GM12872 (cell line): ENCODE results near the gene AARSD1.
A peak's percentile ranks its signal among the peaks of the same experiment; 100 is the strongest.

ENCODE experiments used
- TF ChIP-seq, protein P1 (sequence below): IDR thresholded peaks from 3 replicates; pipeline ENCODE4 v1.5.1; 2011; ENCODE audit warnings: low read depth, mild to moderate bottlenecking, low read length, moderate library complexity; ENCODE audit not compliant: insufficient read depth

AARSD1 gene

DNA sequence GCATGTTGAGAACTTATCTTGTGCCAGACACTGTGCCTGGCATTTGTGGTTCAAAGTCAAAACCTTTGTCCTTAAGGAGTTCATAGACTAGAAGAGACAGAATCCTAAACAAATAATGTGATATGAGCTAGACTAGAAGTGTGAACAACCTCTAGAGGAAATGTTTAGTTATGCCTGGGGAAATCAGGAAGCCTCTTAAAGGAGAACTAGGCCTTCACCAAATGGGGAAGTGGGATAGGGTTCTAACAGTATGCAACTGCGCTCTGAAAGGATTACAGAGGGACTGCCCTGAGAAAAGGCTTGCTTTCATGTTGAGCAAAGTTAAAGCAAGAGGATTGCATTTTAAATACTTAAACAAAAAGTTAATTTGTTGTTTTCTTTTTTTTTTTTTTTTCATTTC is 21.0 kb upstream of the AARSD1 start:
- TF ChIP-seq, protein P1, sequence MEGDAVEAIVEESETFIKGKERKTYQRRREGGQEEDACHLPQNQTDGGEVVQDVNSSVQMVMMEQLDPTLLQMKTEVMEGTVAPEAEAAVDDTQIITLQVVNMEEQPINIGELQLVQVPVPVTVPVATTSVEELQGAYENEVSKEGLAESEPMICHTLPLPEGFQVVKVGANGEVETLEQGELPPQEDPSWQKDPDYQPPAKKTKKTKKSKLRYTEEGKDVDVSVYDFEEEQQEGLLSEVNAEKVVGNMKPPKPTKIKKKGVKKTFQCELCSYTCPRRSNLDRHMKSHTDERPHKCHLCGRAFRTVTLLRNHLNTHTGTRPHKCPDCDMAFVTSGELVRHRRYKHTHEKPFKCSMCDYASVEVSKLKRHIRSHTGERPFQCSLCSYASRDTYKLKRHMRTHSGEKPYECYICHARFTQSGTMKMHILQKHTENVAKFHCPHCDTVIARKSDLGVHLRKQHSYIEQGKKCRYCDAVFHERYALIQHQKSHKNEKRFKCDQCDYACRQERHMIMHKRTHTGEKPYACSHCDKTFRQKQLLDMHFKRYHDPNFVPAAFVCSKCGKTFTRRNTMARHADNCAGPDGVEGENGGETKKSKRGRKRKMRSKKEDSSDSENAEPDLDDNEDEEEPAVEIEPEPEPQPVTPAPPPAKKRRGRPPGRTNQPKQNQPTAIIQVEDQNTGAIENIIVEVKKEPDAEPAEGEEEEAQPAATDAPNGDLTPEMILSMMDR, result no peak

DNA sequence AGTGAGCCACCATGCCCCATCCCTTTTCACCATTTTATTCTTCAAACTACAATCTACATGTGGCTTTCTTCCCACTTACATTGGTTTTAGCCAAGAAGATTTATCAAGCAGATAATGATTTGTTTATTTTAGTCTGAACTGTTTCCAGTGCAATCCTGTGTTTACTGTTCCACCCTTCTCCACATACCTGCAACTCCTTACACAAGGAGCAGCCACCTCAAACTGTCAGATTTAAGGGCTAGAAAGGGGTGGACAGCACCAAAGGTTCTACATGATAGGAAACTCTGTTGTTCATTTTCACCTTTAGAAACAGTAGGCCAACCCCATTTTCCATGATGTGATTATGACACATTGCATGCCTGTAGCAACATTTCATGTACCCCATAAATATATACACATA is 18.0 kb upstream of the AARSD1 start:
- TF ChIP-seq, protein P1, result no peak

DNA sequence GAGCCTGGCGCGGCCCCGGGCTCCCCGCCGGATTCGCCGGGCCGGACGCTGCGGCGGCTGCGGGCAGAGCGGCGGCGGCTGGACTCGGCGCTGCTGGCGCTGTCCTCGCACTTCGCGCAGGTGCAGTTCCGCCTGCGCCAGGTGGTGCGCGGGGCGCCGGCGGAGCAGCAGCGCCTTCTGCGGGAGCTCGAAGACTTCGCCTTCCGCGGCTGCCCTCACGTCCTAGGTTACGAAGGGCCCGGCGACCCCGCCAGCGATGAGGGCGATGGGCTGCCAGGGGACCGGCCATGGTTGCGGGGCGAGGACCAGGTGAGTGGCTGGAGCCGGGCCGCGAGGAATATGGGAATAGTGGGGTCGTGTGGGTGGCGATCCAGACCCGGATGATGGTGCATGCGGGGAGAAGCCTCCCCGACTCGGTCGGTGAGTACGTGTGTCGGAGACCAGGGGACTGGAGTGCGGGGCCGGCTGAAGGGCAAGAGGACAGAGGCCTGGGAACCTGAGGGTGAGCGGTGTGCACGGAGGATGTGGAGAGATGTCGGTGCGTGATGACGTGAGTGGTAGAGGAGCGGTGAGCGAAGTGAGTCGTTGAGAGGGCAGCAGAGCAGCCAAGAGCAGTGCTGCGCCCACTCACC is 16.6 kb upstream of the AARSD1 start:
- TF ChIP-seq, protein P1, result peak; percentile 27; the same call in 2 of the 3 replicates

DNA sequence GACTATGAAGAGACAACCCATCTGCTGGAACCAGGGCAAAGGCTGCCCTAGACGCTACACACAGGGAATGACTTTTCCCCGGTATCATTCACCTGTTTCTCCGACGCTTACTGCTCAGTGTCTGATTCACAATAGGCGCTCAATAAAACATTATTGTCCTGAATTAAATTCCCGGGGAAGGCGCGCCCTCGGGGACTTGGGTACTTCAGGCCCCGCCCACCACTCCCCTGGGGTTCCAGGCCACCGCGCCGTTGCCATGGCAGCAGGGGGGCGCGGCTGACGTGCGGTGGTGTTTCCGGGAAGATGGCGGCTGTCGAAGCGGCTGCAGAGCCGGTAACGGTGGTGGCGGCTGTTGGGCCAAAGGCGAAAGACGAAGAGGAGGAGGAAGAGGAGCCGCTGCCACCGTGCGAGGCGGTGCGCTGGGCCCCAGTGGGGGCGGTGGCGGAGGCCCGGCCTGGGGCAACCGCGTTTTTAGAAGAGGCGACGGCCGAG is 16.1 kb upstream of the AARSD1 start, which contains the start of gene RUNDC1:
Gene RUNDC1, plus strand, starts transcription at position 292 of the 492 bp plus-strand sequence. Its CDS starts 12 bp downstream, at position 304.
- TF ChIP-seq, protein P1, result no peak

DNA sequence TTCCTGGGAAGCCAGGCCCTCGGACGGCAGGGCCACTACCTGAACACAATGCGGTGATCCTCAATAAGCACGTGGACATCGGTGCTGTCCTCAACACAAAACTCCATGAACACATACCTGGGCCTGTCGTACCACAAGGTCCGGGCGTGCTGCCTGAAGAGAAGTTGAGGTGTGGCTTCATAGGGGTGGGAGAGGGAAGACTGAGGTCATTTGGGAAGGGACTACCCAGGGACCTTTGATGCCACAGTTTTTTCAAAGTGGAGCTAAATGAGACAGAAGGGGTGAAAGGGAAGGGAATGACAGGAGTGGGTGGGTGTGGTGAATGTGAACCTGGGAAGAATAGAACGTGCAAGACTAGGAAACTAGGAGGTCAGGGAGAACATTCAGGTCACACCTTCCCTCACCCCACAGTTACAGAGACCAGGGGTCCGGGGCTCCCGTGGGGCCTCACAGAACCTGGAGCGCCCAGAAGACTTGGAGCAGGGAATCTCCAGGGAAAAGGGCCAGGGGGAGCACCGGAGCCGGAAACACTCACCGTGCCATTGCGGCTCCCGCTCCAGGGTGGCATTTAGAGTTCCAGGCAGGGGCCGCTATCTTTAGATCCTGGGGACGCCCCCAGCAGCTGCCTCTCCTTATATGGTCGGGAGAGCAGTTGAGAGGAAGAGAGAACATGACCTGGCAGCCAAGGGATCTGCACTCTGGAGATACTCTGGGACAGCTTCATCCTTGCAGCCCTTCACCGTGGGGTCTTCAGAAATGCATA is 15.4 kb upstream of the AARSD1 start, which contains the start of gene PTGES3L:
Gene PTGES3L, minus strand, starts transcription at position 570 of the 763 bp plus-strand sequence. Its CDS starts 27 bp downstream, at position 543.
- TF ChIP-seq, protein P1, result no peak

DNA sequence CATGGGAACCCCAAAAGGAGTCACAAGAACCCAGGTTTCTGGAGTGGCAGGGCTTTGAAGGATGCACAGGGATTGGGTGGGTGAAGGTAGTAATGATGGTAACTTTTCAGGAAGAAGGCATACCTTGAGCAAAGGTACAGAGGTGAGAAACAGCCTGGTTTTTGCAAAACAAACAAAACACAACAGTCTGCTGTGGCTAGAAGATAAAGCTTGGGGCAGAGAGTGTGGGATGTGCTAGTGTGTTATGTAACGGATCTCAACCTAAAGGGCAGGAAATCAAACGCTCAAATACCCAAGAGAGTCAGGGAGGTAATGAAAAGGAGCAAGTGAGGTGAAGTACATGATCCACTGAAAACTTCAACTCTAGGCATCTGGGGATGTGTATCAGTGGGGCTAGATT is 11.0 kb upstream of the AARSD1 start:
- TF ChIP-seq, protein P1, result no peak

DNA sequence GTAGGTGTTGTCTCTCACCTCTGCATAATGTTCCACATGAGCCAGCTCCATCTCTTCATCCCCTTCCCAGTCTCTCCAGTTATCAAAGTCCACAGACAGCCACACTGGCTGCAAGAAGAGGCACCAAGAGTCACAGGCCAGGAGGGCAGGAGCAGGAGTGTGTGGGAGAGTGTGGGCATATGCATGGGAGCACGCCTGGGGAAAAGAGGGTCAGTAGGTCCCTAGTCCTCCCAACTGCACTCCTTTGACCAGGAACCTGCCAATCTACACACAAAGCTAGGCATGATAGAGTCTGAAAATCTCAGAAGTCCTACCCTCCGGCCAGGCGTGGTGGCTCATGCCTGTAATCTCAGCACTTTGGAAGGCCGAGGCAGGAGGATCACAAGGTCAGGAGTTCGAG is 7.3 kb upstream of the AARSD1 start:
- TF ChIP-seq, protein P1, result no peak
